Cardiac muscle cell (in vitro differentiated cells and primary cell): Measurements from ENCODE around the gene RPGR. TPM values are rescaled to one million over a fixed set of nuclear protein-coding genes. Genes with fewer than 3 reads are reported as not detected.

Experiments used
- DNase-seq, 2 donors: peaks; one replicate each; pipeline versions ENCODE4 v3.0.0 to v3.0.0-alpha.2; 2010 to 2017; ENCODE audit warnings: low read depth in 1 of 2, low spot score in 1 of 2
- H3K27ac ChIP-seq: fragments of 200-600 bp; sonication (generic); 2 replicates; pipeline ENCODE4 v1.5.1; 2016
- H3K27me3 ChIP-seq: fragments of 200-600 bp; sonication (generic); 2 replicates; pipeline ENCODE4 v1.6.0; 2016; ENCODE audit warnings: control low read depth
- H3K36me3 ChIP-seq: fragments of 200-600 bp; sonication (generic); 2 replicates; pipeline ENCODE4 v1.5.1; 2016; ENCODE audit warnings: control low read depth
- H3K4me1 ChIP-seq: fragments of 200-600 bp; sonication (generic); 2 replicates; pipeline ENCODE4 v1.8.1; 2017; ENCODE audit warnings: low read depth, mild to moderate bottlenecking, mixed run types
- H3K4me3 ChIP-seq: fragments of 200-600 bp; sonication (generic); 2 replicates; pipeline ENCODE4 v1.5.1; 2016; ENCODE audit warnings: mild to moderate bottlenecking
- H3K9me3 ChIP-seq: fragments of 200-600 bp; sonication (generic); 2 replicates; pipeline ENCODE4 v1.5.1; 2017; ENCODE audit warnings: low read depth, mild to moderate bottlenecking, control low read depth
- CTCF ChIP-seq: IDR thresholded peaks from 2 replicates; pipeline ENCODE4 v1.5.1; 2012; ENCODE audit warnings: low read depth, mild to moderate bottlenecking, low read length
- polyA plus RNA-seq: library from polyadenylated mRNA; unstranded; fragments of >200 nt; fragmentation: Nextera tagmentation; extraction: Ambion mirVana; gene quantifications from 2 replicates; pipeline ENCODE4 v1.2.1, GENCODE V29; 2016
- total RNA-seq: library from RNA; depleted of rRNA; stranded (reverse); fragments of >200 nt; gene quantifications from 2 replicates; pipeline ENCODE4 v1.2.3, GENCODE V29; 2016

The RPGR gene
- total and polyA plus RNA-seq, 2 experiments from 2014 or later = 6.3 to 6.5 TPM

- no peak overlapping the region for H3K4me3 ChIP-seq
- no peak for TF ChIP-seq CTCF
These were observed 1.2 kb downstream of the RPGR start for GRCh38 chrX:38326086-38326485.

GRCh38 chrX:38320819-38321218, 6.5 kb downstream of the RPGR start:
- Histone ChIP-seq H3K36me3 (no peaks in the 10 kb centered on the region), H3K9me3 (no peaks in the 10 kb centered on the region), H3K4me1 (no peaks in the 10 kb centered on the region), H3K27ac (no peak overlapping the region), H3K4me3 (no peak overlapping the region), H3K27me3 (no peaks in the 10 kb centered on the region)
- no peak for TF ChIP-seq CTCF
- no peak for DNase-seq

More at GRCh38 chrX:38326086-38326485, 1.2 kb downstream of the RPGR start:
- no peak for DNase-seq
- Histone ChIP-seq H3K27me3 (no peaks in the 10 kb centered on the region), H3K27ac (no peak overlapping the region), H3K36me3 (no peaks in the 10 kb centered on the region), H3K4me1 (no peaks in the 10 kb centered on the region), H3K9me3 (no peaks in the 10 kb centered on the region)

GRCh38 chrX:38318606-38319005, 8.7 kb downstream of the RPGR start:
- no peak for DNase-seq
- no peak overlapping the region for H3K4me3 ChIP-seq
- no peaks in the 10 kb centered on the region for H3K27me3 ChIP-seq
- no peak for TF ChIP-seq CTCF
- H3K36me3 ChIP-seq = no peaks in the 10 kb centered on the region
- no peak overlapping the region for H3K27ac ChIP-seq
- no peaks in the 10 kb centered on the region for H3K9me3 ChIP-seq
- H3K4me1 ChIP-seq = no peaks in the 10 kb centered on the region

GRCh38 chrX:38318196-38318595, 9.1 kb downstream of the RPGR start:
- Histone ChIP-seq H3K27ac (no peak overlapping the region), H3K4me1 (no peaks in the 10 kb centered on the region), H3K27me3 (no peaks in the 10 kb centered on the region), H3K36me3 (no peaks in the 10 kb centered on the region), H3K4me3 (no peak overlapping the region), H3K9me3 (no peaks in the 10 kb centered on the region)
- TF ChIP-seq CTCF = no peak
- DNase-seq = no peak

GRCh38 chrX:38315186-38315585, 12.1 kb downstream of the RPGR start:
- H3K9me3 ChIP-seq = no peaks in the 10 kb centered on the region
- TF ChIP-seq CTCF = no peak
- no peaks in the 10 kb centered on the region for H3K4me1 ChIP-seq
- DNase-seq = no peak
- no peak overlapping the region for H3K4me3 ChIP-seq
- no peaks in the 10 kb centered on the region for H3K36me3 ChIP-seq
- no peaks in the 10 kb centered on the region for H3K27me3 ChIP-seq
- H3K27ac ChIP-seq = no peak overlapping the region

- Histone ChIP-seq H3K27me3 (no peaks in the 10 kb centered on the region), H3K4me3 (no peak overlapping the region), H3K9me3 (no peaks in the 10 kb centered on the region), H3K27ac (no peak overlapping the region), H3K4me1 (no peaks in the 10 kb centered on the region), H3K36me3 (no peaks in the 10 kb centered on the region)
- DNase-seq = no peak
- no peak for TF ChIP-seq CTCF
These were observed 14.1 kb downstream of the RPGR start for GRCh38 chrX:38313190-38313589.
